Effector CD4-positive, alpha-beta T cell (primary cell): Measurements from ENCODE around the gene GPATCH11.

ENCODE experiments used
- DNase-seq: peaks from one replicate; pipeline ENCODE4 v3.0.0-alpha.2; 2020

The GPATCH11 gene

GRCh38 chr2:37109523-37109922 lies 25.2 kb downstream of the GPATCH11 start:
- no peak for DNase-seq

DNA sequence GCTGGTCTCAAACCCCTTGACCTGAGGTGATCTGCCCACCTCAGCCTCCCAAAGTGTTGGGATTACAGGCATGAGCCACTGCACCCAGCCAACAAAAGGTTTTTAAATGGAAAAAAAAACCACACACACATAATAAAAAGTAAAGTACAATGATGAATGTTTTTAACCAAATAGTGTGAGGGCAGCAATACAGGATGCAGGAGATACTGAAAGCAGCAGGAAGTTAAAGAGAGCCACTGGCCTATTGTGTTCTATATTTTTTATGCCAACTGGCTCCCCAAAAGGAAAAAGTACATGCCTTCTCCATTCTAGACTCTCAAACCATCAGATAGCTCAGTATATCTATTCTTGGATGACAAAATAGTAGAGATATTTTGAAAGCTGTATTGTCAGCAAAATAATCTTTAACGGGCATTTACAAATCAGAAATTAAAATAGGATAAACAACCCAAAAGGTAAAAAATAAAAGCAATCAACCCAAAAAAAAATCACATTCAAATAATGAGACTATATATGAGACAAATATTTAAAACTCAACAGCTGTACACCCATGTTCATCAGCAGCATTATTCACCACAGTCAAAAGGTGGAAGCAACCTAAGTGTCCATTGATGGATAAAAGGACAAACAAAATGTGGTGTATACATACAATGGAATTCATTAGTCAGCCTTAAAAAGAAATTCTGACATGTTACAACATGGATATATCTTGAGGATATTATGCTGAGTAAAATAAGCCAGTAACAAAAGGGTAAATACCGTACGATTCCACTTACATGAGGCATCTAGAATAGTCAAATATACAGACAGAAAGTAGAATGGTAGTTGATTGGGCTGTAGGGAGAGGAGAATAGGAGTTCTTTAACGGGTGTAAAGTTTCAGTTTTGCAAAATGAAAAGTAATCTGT lies 26.2 kb downstream of the GPATCH11 start:
- DNase-seq: no peak

DNA sequence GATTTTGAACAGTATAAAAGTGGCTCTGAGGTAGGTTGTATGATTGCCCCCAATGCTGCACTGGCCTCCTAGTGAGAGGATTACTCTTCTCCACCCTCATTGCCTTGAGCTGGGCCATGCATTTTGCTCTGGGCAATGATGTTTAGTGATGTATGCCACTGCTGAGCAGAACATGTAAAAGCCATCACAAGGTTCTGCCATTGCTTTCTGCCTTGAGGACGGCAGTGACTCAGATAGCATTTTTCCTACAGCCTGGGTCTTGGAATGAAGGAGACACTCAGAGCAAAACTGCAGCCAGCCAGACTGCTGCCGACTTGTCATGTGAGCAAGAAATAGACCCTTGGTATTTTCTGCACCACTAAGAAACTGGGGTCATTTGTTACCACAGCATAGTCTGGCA lies 27.6 kb downstream of the GPATCH11 start:
- no peak for DNase-seq

DNA sequence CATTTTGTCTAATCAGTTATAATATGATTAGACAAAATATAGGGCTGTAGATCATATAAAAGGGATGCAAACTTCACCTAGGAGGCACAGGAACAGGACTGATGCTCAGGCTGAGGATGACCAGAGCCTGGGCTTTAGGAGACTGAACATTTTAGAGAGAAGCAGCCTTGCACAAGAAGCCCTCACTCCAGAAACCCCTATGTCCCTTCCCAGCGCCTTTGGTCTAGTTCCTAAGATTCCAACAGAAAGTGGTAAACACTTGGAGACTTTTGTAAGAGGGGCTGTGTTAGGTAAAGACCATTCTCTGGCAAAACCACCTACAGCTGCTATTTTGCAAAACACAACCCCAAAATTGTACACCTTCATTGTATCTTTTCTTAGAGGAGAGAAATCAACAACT lies 33.2 kb downstream of the GPATCH11 start:
- no peak for DNase-seq

GRCh38 chr2:37119157-37119556 lies 34.8 kb downstream of the GPATCH11 start:
- DNase-seq: no peak

GRCh38 chr2:37125416-37125815 lies 41.1 kb downstream of the GPATCH11 start:
- no peak for DNase-seq

GRCh38 chr2:37132914-37133313 lies 48.6 kb downstream of the GPATCH11 start:
- no peak for DNase-seq

DNA sequence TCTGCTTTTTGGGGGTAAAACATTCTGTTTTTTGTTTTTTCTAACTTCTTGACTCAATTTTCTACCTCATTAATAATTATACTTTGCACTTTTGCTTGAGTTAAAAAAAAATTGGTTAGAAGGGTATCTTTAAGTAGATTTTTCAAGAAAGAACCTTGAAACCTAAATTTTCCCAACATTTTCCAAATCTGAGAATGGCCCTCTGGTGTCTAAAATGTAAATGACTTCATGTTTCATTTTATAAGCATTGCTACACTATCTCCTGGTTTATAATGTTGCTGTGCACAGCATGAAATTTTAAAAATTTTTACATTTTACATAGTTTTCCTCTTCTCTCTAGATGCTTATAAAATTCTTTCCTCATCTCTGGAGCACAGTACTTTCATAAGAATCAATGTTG lies 58.2 kb downstream of the GPATCH11 start:
- DNase-seq: no peak

GRCh38 chr2:37143974-37144373 lies 59.7 kb downstream of the GPATCH11 start:
- no peak for DNase-seq

DNA sequence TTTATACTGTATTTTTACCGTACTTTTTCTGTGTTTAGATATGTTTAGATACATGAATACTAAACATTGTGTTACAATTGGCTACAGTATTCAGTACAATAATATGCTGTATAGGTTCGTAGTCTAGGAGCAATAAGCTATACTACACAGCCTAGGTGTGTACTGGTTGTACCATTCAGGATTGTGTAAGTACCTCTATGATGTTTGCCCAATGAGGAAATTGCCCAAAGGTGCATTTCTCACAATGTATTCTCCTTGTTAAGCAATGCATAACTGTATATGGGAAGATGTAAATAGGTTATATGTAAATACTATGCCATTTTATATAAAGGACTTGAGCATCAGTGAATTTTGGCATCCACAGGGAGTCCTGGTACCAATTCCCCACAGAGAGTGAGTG lies 61.7 kb downstream of the GPATCH11 start:
- DNase-seq: no peak

DNA sequence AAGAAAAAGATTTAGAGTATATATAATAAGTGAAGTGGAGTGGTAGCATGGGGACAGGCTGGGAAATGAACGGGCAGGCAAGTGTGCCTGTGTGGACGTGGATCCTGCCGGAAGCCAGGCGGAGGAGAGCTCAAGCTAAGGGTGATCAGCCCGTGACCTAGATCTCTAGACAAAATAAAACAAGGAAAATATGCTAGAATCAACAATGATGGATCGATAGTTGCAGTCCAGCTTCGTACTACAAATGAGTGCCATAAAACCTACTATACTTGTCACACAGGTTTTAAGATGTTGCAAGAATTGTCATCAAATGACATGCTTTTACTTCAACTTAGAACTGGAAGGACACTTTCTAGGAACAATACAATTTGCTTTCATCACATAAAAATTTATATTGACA lies 64.0 kb downstream of the GPATCH11 start:
- no peak for DNase-seq
